ENCODE measurements around the gene ARID3C.

DNA sequence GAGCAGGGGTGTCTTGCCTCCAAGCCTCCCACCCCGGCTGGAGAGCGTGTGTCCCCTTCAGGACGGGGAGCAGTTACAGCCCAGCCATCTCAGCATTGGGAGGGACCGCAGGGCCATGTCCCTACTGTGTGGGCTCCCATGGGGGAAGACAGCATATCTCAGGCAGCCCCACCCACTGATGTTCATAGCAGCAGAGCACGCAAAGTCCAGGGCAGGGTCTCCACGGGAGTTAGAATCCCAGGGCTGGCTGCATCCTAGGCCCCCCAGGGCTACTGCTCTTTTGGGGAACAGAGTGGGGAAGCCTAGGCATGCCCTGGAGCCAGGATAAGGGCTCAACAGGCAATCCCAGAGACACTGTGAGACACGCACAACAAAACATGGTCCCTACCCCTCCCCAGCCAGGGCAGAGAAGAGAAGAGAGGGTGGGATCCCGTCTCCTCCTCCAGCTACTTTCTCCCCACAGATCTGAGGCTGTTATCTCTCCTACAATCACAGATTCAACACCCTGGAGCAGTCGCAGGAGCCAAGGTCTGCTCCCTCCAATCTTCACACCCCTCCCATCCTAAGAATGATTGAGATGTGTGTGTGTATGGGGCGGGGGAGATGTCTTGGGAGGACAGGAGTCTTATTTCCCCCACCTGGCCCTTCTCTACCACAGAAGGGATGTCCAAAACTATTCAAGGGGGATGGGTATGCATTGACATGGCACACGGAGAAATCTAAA lies 42.8 kb downstream of the ARID3C start:
- TF ChIP-seq ZNF8 (CRISPR knock-in tag; IDR thresholded peaks at IDR 0.05) = no peak
- no peak for TF ChIP-seq PPARA (CRISPR knock-in tag; IDR thresholded peaks at IDR 0.05; ENCODE audit: borderline replicate concordance)
- TF ChIP-seq ESRRG (CRISPR knock-in tag; IDR thresholded peaks at IDR 0.05) = no peak
- TF ChIP-seq BACH2 (CRISPR knock-in tag; IDR thresholded peaks at IDR 0.05; ENCODE audit: borderline replicate concordance) = no peak
- TF ChIP-seq POU6F1 (CRISPR knock-in tag; IDR thresholded peaks at IDR 0.05; ENCODE audit: borderline replicate concordance, low read depth) = no peak
- no peak for TF ChIP-seq ZFP30 (CRISPR knock-in tag; IDR thresholded peaks at IDR 0.05)
- TF ChIP-seq, protein P1, sequence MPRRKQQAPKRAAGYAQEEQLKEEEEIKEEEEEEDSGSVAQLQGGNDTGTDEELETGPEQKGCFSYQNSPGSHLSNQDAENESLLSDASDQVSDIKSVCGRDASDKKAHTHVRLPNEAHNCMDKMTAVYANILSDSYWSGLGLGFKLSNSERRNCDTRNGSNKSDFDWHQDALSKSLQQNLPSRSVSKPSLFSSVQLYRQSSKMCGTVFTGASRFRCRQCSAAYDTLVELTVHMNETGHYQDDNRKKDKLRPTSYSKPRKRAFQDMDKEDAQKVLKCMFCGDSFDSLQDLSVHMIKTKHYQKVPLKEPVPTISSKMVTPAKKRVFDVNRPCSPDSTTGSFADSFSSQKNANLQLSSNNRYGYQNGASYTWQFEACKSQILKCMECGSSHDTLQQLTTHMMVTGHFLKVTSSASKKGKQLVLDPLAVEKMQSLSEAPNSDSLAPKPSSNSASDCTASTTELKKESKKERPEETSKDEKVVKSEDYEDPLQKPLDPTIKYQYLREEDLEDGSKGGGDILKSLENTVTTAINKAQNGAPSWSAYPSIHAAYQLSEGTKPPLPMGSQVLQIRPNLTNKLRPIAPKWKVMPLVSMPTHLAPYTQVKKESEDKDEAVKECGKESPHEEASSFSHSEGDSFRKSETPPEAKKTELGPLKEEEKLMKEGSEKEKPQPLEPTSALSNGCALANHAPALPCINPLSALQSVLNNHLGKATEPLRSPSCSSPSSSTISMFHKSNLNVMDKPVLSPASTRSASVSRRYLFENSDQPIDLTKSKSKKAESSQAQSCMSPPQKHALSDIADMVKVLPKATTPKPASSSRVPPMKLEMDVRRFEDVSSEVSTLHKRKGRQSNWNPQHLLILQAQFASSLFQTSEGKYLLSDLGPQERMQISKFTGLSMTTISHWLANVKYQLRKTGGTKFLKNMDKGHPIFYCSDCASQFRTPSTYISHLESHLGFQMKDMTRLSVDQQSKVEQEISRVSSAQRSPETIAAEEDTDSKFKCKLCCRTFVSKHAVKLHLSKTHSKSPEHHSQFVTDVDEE (CRISPR knock-in tag; IDR thresholded peaks at IDR 0.05) = no peak
- no peak for TF ChIP-seq ZNF565 (CRISPR knock-in tag; conservative IDR thresholded peaks at IDR 0.05; ENCODE audit: low read depth)
- TF ChIP-seq OSR1 (CRISPR knock-in tag; IDR thresholded peaks at IDR 0.05) = no peak

Data from SK-N-SH treated with all-trans-retinoic acid at 6 μM for 48 hours (cell line).